HL-60 (cell line): Measurements from ENCODE around the gene RBM12.

Experiments
- GABPA ChIP-seq: IDR thresholded peaks from 2 replicates; pipeline ENCODE4 v1.6.1; 2012; ENCODE audit warnings: low read depth
- POLR2AphosphoS5 ChIP-seq: IDR thresholded peaks from 2 replicates; pipeline ENCODE4 v1.6.1; 2012; ENCODE audit warnings: low read depth
- TF ChIP-seq, protein P1 (sequence below): IDR thresholded peaks from one replicate; pipeline ENCODE4 v1.5.1; 2011; ENCODE audit warnings: low read length, control low read depth, inconsistent platforms; ENCODE audit not compliant: insufficient read depth

DNA sequence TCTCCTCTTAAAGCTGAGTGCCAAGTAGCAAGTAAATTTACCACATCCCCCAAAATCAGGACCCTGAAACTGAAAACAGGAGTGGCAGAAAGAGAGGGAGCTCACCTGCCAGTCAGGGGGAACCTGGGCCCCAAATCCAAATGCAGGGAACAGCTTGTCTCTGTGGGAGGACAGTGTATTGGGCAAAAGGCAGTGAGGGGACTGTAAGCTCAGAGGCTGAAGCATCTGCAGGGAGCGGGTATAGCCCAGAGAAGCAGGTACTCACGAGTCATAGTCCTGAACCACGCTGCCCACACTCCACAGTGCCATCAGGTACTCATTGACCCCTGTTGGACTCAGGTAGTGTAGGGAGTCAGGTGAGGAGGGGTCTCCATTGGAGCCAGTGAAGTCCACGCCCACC is 34.1 kb downstream of the RBM12 start:
- TF ChIP-seq POLR2AphosphoS5 (no peak), GABPA (no peak)
- TF ChIP-seq, protein P1, sequence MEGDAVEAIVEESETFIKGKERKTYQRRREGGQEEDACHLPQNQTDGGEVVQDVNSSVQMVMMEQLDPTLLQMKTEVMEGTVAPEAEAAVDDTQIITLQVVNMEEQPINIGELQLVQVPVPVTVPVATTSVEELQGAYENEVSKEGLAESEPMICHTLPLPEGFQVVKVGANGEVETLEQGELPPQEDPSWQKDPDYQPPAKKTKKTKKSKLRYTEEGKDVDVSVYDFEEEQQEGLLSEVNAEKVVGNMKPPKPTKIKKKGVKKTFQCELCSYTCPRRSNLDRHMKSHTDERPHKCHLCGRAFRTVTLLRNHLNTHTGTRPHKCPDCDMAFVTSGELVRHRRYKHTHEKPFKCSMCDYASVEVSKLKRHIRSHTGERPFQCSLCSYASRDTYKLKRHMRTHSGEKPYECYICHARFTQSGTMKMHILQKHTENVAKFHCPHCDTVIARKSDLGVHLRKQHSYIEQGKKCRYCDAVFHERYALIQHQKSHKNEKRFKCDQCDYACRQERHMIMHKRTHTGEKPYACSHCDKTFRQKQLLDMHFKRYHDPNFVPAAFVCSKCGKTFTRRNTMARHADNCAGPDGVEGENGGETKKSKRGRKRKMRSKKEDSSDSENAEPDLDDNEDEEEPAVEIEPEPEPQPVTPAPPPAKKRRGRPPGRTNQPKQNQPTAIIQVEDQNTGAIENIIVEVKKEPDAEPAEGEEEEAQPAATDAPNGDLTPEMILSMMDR, result no peak
